ENCODE data around the gene PHAF1. TPM values are rescaled to one million over a fixed set of nuclear protein-coding genes. Genes with fewer than 3 reads are reported as not detected.

The PHAF1 gene
- total and polyA plus RNA-seq, 2 of the 13 experiments (the other 11 are each of a cell fraction or from before 2014, with no cell fraction given): 48.3 to 174 TPM

- TF ChIP-seq TBP (CRISPR knock-in tag; IDR thresholded peaks at IDR 0.05) (no peak), ZNF83 (CRISPR knock-in tag; IDR thresholded peaks at IDR 0.05; ENCODE audit: borderline replicate concordance) (peak; percentile 92; the same call in 1 of the 2 replicates), IKZF4 (CRISPR knock-in tag; IDR thresholded peaks at IDR 0.05; ENCODE audit: borderline replicate concordance, low read depth, not compliant biosample characterization) (peak; percentile 26), YY1 (IDR thresholded peaks at IDR 0.05; ENCODE audit: insufficient read depth, insufficient replicate concordance, low read depth, low read length) (no peak), RARA (CRISPR knock-in tag; IDR thresholded peaks at IDR 0.05) (no peak), TEAD3 (CRISPR knock-in tag; optimal IDR thresholded peaks at IDR 0.05; ENCODE audit: borderline replicate concordance) (peak; percentile 18), ZNF512 (CRISPR knock-in tag; IDR thresholded peaks at IDR 0.05) (0 out of 2 replicates have a peak, but pooled peaks have one; percentile 12), ZNF672 (CRISPR knock-in tag; IDR thresholded peaks at IDR 0.05) (0 out of 2 replicates have a peak, but pooled peaks have one; percentile 51), HNF4A (CRISPR knock-in tag; IDR thresholded peaks at IDR 0.05) (no peak), SKIL (CRISPR knock-in tag; IDR thresholded peaks at IDR 0.05; ENCODE audit: borderline replicate concordance) (peak; percentile 45; the same call in 1 of the 2 replicates), ZUFSP (CRISPR knock-in tag; IDR thresholded peaks at IDR 0.05; ENCODE audit: borderline replicate concordance) (no peak), ZNF160 (CRISPR knock-in tag; IDR thresholded peaks at IDR 0.05) (peak; percentile 79), ZNF121 (CRISPR knock-in tag; IDR thresholded peaks at IDR 0.05) (no peak), HNRNPK (IDR thresholded peaks at IDR 0.05; ENCODE audit: low read depth, low read length, poor library complexity, severe bottlenecking) (peak; percentile 60), HNF1A (IDR thresholded peaks at IDR 0.05; ENCODE audit: low read depth) (no peak), HNF1A (CRISPR knock-in tag; IDR thresholded peaks at IDR 0.05; ENCODE audit: borderline replicate concordance) (peak; percentile 76), ZNF615 (CRISPR knock-in tag; IDR thresholded peaks at IDR 0.05; ENCODE audit: borderline replicate concordance) (no peak)
Observed at GRCh38 chr16:67177743-67178699, 68.3 kb downstream of the PHAF1 start (continued).

All from HepG2 (cell line).